GM21717 (cell line): ENCODE results near the gene LRP1B.

Source experiments
- ATAC-seq: cut with Tn5 transposase; IDR thresholded peaks from one replicate; pipeline ENCODE4 v1.9.1; 2021; ENCODE audit warnings: mild to moderate bottlenecking, moderate library complexity; ENCODE audit not compliant: unreplicated experiment

The LRP1B gene

DNA sequence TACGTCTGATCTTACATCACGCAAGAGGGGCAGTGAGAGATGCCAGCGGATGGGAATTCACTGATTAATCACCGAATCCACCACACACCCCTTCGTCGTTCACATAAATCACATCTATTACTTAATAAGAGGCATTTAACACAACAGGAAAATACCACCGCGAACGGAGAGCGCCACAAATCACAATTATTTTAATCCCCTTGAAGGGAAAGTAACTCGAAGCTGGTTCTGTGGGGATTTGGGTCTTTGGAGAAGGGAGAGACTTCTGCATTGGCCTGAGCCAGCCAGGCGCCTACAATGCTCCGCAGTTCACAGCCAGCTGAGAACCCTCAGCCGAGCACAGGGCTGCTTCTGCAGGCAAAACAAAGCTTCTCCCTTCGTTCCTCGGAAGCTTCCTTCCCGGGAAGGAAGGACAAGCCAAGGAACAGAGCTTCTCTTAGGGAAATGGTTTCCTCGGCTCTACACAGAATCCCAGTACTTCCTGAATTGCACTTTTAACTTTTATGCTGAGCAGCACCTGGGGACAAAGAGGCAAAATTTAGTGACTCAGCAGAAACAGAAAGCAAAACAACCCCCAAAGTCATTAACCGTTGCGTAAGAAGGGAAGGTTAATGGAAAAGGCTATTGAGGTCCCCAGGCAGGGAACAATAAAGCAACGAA, at the start of gene LRP1B:
LRP1B (minus strand) TSS at position 7 of the 660 bp plus-strand sequence. CDS start 287 bp downstream, outside the sequence.
- peak; percentile 67 for ATAC-seq

DNA sequence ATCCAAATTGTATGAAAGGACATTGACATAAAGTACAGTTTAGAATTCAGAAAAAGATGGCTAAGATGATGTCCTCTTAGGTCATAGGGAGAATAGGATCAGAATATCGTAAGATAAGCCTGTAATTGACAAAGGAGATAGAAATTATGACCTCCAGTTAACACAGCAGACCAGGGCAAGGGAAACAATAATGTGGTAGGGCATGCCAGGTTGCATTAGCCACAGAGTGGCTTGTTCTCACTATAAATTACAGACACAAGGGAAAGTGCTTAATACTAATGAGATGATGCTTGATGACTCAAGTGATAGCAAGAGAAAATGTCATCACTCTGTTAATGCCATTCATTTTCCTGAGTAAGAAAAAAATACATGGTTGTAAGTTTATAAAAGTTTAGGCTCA, 48.9 kb upstream of the LRP1B start:
- ATAC-seq, result no peak

DNA sequence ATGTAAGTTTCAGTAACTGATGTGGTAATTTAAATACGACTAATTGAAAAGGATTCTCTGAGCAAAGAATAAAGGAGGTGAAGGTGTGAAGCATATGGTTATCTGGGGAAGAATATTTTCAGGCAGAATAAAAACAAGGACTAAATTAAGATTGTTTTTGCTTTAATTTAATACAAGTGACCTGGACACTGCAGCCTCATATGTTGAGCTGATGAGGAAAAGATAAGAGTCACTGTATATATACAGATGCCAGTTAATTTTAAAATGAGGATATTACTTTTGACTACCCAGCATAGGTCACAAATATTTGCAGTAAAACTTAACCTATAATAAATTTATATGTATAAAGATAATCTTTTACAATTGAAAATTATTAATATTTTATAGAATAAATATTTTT, 47.8 kb upstream of the LRP1B start:
- no peak for ATAC-seq

DNA sequence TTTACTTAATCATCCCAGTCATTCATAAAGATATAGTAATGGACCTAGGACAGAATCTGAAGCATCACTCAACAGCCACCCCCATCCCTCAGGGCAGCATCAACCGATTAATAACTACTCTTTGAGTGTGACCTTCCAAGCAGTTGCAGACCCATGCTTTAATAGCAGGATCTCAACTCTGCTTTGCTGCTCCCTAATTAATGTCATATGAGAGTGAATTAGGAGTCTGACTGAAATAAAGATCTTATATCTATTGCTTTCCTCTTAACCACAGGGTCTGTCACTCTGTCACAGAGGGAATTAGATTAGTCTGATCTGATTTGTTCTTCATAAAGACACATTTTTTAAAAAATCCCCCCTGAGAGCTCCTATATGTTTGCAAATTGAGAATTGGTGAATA, 46.1 kb upstream of the LRP1B start:
- ATAC-seq, result no peak

DNA sequence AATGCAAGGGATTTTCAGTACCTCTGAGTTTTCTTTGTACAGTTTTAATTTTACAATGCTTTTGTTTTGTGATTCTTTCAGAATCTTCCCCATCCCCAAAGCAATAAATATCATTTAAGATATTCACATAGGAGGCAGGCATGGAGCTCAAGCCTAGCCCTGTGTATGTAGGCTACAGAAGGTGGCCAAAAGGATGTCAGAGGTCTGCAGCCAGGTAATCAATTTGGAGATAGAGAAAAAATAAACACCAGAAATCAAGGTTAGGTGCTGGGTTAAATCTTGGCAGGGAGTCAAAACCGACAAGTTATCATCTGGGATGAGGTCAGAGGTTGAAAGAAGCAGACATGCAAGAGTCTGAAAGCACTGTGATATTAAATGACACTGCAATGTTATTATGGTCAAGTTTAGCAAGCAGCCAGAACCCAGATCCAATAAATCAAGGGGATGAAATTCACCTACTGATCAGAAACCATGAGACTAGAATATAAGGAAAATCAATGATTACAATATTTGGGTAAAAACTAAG, 45.1 kb upstream of the LRP1B start:
- ATAC-seq, result no peak

DNA sequence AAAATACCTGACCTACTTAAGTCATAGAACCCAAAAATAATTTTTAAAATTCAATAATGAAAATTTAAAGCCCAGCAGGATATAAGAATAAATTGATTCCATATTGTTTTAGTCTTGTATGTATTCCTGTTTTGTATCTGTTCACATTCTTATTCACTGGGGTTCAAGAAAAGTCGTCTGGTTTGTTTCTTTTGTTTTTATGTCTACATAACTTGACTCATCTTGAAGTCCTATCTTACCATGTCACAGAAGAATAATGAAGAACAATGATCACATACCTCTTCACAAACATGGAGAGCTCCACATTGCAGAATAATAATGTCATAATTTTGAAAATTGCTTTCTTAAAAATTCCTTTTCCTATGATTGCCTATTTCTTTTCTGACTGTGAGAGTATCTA, 43.4 kb upstream of the LRP1B start:
- ATAC-seq, result no peak

DNA sequence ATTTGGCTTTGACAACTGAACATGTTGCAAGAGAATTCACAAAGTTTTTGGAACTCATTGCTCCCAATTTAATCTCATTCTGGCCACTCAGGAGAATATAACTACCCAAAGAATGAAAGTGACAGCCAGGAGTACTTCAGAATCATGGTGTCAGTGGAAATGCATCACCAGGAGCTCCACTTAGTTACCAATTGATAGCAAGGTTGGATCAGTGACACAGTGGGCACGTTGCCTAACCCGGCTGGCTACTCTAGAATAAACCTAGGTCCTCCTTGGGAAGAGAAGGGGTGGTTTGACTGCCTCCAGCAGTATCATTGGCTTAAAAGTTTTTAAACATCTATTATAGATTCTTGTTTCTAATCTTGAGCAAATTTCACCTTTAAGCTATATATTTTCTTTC, 40.0 kb upstream of the LRP1B start:
- ATAC-seq, result no peak

DNA sequence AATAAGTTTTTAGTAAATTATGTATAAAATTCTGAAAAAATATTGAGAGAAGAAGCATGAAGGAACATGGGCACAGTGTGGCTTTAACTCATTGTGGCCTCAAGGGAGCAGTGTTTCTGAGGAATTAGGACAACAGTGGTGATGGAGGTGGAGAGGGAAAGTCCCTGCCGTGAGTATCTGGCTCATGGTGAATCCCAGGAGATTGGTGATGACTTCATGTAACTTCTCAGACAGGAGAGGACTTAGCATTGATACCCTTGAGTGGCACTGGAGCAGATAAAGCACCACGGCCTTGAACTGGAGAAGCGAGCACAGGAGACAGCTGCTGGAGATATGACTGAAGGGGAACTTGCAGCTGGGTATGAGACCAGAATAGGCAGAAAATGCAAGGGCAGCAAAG, 35.0 kb upstream of the LRP1B start:
- ATAC-seq, result peak; percentile 95

DNA sequence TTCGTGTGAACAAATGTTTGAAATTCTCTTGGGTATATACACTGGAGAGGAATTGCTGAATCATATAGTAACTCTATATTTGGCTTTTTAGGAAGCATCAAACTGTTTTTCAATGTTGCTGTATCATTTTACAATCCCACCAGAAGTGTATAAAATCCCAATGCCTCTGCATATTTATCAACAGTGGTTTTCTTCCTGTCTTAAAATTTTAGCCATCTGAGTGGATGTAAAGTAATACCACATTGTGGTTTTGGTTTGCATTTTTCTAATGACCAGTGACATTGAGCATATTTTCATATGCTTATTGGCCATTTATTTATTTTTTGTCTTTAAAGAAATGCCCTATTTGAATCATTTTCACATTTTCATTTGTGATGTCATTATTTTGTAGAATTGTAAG, 22.8 kb upstream of the LRP1B start:
- no peak for ATAC-seq

DNA sequence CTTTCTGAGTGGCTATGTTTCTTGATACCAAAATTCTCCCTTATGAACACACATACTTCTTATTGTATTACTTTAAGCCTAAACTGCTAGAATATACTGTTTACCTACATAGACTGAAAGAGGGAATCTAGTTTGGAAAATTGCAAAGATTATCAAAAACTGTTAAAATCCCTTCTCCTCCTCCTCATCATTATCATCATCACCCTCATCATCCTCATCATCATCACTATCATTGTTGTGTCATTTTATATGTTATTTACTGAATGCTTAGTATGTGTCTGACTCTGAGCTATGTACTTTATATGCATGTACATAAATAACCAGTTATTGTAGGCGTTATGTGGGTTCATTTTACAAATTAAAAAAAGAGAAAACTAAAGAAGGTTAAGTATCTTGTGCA, 19.6 kb upstream of the LRP1B start:
- ATAC-seq, result no peak

DNA sequence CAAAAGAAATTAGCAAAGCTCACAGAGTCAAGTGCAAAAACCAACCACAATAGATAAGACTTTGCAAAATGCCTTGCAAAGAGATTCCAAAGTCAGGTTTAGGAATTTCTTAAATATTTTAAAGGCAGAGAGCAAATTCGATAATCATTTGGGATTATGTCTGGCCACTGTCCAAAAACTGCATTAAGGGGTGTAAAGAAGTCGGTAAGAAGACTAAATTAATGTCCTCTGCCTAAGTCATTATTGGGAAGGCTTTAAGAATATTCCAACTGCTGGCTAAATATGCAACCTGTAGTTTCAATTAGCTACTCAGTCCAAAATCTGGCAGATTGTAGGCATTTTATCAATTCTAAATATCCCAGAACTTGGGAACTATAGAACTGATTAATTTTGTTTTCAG, 13.7 kb upstream of the LRP1B start:
- no peak for ATAC-seq

DNA sequence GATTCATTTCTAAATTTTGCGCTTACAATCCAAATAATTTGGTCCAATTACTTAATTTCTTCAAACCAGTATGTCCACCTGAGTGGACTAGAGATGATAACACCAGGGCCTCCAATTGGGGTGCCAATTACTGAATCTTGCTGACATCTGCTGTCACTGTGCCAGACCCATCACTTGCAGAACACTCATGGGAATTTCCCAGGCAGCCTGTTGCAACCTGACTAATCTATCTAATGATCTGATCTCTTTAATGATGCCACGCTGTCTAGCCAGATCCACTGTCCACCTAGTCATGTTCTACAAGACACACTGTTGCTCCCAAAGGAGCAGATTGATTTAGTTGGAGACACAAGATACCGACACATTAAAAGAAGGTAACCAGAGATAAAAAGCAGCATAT, 11.8 kb upstream of the LRP1B start:
- no peak for ATAC-seq

DNA sequence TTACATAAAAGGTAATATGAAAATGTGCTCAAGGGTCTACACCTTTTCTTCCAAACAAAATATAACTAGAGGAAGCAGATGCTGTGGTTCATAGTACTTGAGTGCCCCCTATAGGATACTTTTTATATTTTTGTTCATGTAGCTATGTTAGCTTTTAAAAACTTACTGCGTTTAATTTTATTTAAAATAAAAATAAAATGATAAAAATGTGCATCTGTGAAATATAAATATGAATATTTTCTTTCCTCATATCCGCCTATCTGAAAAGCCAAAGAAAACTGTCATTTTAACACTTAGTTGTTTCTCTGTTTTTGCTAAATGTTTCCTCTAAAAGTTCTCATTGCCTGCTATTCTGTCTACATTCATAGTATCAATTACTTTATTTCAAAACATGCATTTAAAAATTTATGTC, 9.6 kb upstream of the LRP1B start:
- no peak for ATAC-seq

DNA sequence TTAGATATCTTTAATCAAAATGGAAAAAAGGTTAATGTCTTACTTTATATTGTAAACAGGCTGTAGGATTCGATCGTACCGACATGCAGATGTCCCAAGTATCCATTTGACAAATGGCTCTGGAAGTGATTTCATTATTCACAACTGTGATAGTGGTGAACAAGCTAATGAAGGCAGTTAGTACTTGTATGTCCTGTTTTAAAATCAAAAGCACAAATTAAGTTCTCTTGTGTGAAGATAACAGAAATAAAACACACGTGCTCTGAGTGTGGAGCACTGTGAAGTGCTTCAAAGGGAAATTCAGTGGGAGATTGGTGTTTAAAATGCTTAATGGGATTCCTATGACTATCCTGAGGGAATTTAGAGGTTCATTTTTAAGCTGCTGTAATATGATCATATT, 8.6 kb upstream of the LRP1B start:
- no peak for ATAC-seq

DNA sequence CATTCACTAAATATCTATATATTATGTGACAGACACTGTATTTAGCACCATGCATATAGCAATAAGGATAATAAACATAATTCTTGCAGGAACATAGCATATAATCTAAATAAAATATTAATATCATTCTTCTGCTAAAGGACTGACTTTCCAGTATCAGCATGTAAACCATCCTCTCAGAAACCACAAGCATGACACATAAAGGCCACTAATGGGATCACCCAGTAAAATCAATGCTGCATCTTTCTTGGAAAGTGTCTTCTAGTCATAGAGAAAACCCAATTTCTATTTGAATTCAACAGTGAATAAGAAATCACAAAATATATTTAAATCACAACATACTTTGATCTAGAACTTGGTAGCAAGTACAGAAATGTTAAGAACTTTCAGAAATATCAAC, 5.8 kb upstream of the LRP1B start:
- ATAC-seq, result no peak

DNA sequence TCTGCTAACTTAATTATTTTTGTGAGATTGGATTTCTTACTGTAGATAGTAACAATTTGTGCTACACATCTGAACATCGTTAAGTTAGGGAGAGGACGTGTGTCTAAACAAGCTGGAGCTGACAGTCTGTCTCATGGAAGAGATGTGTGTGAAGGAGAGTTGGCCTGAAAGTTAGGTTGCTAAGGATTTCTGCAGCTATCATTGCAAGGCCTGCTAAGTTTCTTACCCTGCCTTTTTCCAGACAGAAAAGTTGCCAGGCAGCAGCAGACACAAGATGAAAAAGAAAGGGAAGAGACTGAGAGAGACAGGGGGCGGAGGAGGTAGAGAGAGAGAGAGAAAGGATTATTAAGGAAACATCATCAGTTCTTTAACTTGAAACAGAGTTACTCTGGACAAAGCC, 4.1 kb upstream of the LRP1B start:
- no peak for ATAC-seq

DNA sequence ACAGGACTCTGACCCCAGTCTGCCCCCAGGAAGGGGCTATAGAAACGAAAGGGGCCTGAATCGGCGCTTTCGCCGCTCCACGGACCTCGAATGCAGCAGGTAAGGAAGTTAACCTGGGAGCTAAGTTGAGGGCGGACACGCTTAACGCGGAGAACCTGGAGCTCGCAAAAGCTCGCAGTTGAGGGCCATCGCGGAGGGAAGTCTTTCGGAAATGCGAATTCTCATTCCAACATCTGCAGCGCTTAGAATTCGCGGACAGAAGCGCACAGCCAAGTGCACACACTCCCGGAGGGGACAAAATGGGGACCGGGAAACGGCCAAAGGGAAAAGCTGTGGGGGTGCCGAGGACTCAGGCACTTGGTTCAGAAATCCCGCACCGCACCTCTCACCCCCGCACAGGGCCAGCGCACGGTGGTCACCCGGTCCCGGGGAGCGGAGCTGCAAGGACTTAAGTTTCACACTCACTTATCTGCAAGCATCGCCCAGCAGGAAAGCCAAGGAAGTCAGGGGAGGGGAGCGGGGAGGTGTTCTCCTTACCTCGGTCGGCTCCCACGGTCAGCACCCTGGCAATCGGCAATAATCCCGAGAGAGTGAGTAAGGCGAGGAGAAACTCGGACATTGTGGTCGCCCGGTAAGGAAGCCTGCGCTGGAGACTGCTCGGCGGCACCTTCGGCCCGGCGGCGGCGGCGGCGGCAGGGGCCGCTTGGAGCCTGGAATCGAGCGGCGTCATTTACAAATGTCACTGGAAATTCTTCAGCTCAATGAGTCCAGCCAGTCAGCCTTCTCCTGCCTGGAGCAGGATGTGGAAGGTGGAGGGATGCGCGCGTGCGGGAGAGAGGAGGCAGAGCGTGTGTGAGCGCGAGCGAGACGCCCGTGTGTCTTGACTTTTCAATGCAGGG, 456 bp downstream of the LRP1B start:
- peak; percentile 46 for ATAC-seq

DNA sequence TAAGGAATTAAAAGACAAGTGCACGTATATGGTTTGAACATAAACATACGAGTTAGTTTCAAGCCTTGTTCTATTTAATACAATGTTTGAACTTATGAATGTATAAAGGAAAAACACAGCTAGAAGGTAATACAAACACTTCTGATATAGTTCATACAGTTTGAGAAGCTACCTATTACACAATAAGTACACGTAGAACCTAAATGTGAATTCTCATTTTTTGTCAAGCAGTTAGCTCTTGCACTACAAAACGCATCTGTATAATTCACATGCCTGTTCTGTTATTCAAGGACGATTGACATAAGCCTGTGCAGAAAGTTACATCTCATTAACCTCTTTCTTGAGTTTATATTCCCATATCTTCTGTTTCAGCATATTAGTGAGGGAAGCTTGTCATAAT, 2.7 kb downstream of the LRP1B start:
- ATAC-seq, result no peak

DNA sequence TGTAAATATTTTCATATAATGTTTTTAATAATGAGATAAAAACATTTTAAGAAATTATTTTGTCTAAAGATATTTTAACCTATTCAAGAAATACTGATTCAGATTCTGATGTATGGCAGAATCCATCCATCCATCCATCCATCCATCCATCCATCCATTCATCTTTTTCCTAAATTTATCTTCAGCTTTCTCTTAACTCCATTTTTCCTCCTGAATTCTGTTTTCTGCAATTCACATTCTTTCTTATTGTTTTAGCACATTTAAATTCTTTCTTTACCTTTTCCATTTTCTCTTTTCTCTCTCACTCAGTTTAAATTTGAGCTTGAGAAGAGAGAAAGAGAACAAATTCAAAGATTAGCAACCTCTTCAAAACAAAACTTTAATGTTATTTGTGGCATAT, 3.6 kb downstream of the LRP1B start:
- no peak for ATAC-seq

DNA sequence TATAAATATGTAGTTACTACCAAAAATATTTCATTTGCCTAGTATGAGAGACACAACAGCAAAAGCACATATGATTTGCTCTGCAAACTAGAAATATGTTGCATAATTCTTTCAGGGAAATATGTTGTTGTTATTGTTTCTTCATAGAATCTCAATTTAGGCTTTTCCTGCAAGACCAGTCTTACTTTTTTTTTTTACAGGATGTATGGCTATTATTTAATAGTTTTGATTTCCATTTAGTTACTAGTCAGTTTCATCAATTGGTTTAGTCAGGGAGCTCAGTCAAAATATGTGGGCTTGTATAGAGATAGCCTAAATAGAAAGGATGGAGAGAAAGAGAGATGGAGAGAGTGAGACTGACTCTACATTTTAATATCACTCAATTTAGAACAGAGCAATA, 6.1 kb downstream of the LRP1B start:
- ATAC-seq, result no peak

DNA sequence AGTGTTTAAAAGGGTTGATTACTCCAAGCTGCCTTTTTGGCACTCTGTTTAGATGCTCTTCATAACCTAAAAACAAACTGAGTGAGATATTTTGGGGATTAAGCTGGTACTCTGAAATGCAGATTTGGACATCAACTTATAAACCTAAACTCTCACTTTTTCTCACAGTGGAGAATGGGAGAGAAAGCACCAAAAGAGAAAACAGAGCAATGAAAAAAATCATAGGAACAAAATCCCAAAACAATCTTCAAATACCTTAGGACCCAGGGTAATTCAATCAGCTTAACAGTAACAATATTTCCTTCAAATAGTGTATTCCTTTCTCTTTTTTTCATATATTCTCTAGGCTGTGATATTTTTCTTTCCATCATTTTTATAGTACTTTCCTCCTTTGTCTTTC, 11.5 kb downstream of the LRP1B start:
- ATAC-seq, result no peak

DNA sequence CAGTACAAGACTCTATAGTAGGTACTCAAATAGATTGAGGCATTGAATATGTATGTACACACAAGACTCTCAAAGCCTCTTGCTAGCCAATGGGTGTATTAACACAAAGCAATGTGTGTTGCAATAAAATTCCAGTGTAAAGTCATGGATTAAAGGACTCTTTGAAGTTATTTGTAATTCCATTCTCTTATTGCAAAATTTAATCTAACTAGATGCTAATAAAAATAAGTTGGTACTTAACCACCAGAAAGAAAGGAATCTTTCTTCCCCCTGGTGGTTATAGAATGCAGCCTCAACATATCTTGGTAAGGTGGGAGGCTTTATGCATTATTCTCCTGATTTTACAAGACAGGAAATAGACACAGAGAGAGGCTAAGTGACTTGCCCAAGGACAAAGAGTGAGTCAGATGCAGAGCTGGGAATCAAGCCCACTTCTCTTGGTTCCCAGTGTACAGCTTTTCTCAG, 18.0 kb downstream of the LRP1B start:
- ATAC-seq, result no peak
